CD4-positive, alpha-beta T cell treated with Interferon gamma for 1 hour (primary cell): ENCODE results near the gene EVX2.

Source experiments
- DNase-seq: peaks from one replicate; pipeline ENCODE4 v3.0.0-alpha.2; 2020

EVX2 gene

DNA sequence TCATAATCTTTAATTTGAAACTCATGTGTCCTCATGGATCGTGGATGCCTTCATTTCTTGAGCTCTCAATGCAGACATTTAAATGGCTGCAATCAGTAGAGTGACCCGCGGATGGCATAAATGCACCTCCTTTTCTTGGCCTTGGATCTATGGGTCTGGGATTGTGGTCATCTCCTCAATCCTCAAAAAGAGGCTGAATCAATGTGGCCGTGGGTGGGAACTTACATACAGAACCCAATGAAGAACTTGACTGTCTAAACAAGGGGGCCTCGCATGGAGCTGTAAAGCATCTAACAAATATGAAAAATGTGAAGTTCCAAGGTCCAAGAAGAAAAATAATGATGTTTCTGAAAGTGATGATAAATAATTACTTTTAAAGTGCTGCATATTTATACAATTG, 11.7 kb upstream of the EVX2 start:
- no peak for DNase-seq

DNA sequence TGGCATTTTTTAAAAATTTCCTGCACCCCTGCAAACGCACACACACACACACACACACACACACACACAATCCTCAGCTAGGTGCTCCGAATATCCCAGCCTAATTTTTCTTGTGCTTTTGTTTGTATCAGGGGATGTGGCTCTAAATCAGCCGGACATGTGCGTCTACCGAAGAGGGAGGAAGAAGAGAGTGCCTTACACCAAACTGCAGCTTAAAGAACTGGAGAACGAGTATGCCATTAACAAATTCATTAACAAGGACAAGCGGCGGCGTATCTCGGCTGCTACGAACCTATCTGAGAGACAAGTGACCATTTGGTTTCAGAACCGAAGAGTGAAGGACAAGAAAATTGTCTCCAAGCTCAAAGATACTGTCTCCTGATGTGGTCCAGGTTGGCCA, 10.6 kb upstream of the EVX2 start:
- no peak for DNase-seq

GRCh38 chr2:176093898-176094249, 10.1 kb upstream of the EVX2 start:
- DNase-seq, result no peak

GRCh38 chr2:176093145-176093897, 9.6 kb upstream of the EVX2 start:
- no peak for DNase-seq

GRCh38 chr2:176092270-176093144, 8.7 kb upstream of the EVX2 start, which contains the start of gene HOXD13:
Gene HOXD13, plus strand, starts transcription at chr2:176092721. Its CDS starts 170 bp downstream, at chr2:176092891.
- no peak for DNase-seq

- DNase-seq, result no peak
Observed at GRCh38 chr2:176091329-176092258, 7.8 kb upstream of the EVX2 start.

- no peak for DNase-seq
Observed at GRCh38 chr2:176090862-176091261, 7.1 kb upstream of the EVX2 start.

DNA sequence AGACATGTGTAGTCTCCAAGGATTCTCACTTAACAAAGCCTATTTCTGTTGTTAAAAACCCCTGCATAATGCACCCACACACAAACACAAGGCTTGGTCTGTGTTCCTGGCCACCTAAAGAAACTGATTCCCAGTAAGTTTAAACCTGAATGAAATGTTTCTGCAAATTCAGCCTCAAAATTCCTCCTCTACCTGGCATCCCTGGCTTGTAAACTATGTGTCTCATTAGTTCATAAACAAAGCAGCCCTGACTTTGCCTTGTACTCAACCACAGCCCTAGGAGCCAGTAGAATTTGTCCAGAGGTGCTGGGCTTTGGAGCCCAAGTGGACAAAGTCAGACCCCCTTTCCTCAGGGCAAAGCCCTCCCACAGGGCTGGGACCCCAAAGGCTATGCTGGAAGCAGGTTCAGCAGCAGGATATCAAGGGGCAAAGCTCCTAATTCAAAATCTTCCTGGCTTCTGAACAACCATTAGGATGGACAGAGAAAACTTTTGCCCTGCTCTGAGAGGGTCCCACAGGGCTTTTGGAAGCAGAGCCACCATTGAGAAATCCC, 6.2 kb upstream of the EVX2 start:
- no peak for DNase-seq

- no peak for DNase-seq
Observed at GRCh38 chr2:176088937-176089842, 5.4 kb upstream of the EVX2 start.

GRCh38 chr2:176088048-176088936, 4.5 kb upstream of the EVX2 start:
- DNase-seq, result no peak

- DNase-seq, result no peak
Observed at GRCh38 chr2:176087330-176088047, 3.7 kb upstream of the EVX2 start.

DNA sequence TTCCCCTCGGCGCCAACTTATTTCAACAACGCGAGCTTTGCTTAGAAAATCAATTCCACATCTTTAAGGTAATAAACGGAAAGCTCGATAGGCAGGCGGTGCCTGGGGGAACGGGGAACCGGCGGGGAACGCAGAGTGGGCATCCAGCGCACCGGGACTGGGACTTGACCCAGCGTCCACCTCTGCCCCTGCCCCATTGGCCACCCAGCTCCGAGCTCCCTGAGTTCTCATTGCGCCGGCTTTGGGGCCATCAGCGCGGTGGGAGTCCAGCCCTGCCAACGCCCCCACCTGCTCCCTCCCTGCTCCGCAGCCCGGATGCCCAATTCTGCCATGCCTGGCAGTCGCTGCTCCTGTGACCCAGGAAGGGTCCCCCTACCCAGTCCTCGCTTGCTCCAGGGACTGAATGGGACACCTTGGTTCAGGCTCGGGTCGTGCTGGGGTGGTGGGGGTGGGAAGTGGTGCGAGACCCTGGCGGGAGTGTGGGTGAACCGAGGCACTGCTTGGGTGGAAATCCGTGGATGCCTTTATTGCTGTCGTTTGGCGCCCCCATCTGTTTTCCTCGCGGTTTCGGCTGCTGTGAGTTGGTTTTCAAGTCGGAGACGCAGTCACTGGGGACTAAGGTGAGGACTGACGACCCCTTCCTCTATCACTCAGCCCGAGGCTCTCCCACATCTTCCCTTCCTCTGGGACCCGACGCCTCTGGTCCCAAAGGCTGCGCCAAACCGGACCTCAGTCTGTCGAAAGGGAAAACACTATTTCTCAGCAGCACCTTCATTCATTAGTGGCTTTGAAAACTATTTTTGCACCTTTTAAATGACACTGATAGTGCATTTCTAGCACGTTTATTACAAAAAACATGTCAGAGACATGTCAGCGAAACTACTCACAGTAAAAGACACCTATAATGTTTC, 2.4 kb upstream of the EVX2 start:
- DNase-seq, result no peak

DNA sequence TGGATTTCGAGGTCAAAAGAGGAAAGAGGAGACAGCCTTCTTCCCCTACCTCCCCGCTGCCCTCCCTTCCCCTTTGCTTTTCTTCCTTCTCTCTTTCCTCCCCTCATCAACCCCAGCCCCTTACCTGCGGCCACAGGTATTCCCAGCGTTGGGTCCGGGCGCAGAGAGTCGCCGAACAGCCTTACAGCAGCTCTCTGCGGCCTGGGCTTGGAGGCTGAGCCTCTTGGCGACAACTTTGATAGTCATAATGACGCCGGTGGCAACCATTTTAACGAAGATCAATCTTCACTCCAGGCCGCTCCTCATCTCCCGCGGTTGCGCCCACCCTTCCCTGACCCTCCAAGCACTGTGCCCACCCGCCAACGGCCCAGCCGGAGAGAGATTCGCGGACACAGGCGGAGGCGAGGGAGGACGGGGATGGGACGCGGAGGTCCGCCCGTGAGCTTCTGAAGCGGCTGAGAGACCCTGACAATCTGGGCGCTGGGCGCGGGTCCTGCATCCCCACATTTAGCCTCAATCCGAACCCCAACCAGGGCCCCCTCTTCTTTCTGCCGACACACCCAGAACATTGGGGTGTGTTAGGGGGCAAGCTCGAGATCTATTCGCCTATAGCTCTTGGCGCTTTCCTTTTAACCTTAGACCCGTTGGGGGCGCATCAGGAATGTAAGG, 1.5 kb upstream of the EVX2 start:
- no peak for DNase-seq

GRCh38 chr2:176084611-176085119, 903 bp upstream of the EVX2 start:
- DNase-seq, result no peak

GRCh38 chr2:176082824-176083751, 674 bp downstream of the EVX2 start:
- DNase-seq, result no peak

DNA sequence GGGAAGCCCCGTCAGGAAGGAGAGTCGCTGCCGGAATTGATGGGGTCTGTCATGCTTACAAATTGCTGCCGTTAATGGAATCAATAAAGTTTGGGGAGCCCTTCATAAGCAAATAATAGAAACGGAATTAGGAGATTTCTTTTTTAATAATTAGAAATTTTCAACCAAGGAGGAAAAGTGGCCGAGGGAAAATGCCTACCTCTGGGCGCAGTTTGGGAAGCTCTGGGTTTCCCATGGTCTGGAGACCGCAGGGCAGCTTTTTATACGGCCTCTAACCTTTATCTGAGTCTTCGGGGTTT, 1.3 kb downstream of the EVX2 start:
- no peak for DNase-seq
